OCI-M2 (cell line): ENCODE data around the gene SYCE1L.
"Not testable (repeated sequence)": the region's sequence is repeated elsewhere in the genome, so short reads cannot be mapped to it uniquely, and the experiment has no call there.

ENCODE experiments used
- DNase-seq: peaks from one replicate; lab custom pipeline; 2025; ENCODE audit not compliant: unreplicated experiment; lab: John Stamatoyannopoulos, UW

SYCE1L gene

DNA sequence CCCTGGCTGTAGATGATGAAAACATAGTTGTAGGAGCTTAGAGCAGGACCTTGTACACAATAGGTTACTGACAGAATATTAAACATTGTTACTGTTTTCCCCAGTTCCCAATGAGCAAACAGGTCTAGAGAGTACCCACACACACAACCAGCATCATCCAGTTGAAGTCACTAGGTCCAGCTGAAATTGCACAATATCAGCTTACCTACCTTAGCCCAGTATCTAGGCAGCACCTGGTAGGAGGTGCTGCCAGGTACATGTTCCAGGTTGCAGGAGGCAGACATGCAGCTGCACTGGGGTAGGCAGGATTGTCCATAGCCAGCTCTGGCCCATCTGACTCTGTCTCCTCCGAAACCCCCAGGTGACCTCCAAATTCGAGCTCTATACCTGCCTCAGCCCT lies 1.5 kb upstream of the SYCE1L start:
- no peak for DNase-seq

DNA sequence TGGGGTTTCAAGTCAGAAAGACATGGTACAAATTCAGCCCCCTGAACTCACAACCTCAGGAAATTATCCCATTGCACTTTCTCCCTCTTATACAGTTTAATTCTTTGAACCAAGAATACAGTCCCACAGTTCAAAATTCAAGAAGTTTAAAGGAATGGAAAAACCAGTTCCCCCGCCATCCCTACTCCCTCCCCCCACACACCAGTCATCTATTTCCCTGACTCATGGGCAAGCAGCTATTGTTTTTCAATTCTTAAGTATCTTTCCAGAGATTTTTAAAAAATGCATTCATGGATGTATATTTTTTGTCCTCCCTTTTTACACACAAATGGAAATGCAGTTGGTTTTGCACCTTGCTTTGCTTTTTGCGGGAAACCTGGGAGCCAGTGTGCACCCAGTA lies 7.3 kb downstream of the SYCE1L start:
- no peak for DNase-seq

DNA sequence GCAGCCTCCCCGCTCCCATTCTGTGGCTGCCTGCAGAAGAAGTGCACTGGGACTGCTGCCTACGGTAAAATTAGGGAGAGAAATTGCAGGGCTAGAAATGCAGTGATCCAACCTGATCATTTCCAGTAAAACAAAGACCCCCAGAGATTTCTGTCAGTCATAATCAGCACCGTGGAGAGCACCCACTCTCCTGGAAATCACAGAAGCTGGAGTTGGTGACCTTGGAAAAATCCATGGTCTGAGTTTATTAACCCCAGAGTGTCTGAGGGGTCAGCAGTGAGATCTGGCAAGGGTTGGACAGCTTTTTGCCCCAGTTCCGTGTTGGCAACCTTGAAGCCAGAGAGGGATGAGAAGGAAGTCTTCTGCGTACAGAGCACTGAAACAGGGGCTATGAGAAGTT lies 7.8 kb downstream of the SYCE1L start:
- no peak for DNase-seq

DNA sequence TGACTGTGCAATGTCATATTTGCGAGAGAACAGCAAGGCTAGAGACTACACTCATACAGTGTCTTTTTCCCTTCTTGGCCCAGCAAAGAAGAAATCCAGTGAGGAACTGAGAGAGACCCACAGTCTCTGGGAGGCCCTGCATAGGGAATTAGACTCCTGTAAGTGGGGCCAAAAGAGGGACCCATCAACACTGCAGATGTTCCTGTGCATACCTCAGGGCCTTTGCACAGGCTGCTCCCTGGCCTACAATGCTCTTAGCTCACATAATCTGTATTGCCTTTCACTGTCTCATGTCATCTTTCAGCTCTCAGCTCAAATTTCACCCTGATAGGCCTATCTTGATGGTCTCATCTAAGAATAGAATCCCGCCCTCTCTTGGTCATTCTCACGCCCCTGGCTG lies 9.2 kb downstream of the SYCE1L start:
- DNase-seq = no peak

DNA sequence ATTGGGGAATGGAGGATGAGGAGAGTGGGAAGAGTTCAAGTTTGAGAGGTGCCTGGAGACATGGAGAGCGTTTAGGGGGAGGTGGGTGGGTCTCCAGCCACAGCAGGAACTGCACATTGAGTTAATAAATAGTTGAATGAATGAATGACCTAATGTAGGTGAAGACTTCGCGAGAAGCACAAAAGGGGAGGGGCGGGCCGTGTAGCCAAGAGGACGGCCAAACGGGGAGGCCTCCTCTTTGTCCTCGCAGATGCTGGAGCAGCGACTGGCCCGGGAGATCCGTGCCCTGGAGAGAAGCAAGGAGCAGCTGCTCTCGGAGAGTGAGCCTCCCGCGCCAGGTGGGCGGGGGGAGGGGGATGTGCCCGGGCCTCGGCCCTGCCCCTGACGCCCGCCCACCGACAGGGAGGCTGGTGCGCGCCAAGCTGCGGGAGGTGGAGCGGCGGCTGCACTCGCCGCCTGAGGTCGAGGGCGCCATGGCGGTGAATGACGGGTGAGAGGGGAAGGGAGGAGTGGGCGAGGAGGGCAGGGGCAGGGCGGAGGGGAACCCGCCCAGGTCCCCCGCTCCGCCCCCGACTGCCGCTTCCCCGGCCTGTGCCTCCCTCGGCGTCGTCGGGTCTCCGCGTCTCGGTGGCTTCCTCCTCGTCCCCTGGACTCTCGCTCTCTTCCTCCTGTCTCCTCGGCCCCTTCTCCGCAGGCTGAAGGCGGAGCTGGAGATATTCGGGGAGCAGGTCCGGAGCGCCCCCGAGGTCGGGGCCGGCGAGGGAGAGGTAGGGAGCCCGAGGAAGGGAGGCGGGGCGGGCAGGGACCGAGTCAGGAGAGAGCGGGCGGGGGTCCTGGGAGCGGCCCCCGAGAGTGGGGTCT lies 12.9 kb downstream of the SYCE1L start:
- DNase-seq = no peak

DNA sequence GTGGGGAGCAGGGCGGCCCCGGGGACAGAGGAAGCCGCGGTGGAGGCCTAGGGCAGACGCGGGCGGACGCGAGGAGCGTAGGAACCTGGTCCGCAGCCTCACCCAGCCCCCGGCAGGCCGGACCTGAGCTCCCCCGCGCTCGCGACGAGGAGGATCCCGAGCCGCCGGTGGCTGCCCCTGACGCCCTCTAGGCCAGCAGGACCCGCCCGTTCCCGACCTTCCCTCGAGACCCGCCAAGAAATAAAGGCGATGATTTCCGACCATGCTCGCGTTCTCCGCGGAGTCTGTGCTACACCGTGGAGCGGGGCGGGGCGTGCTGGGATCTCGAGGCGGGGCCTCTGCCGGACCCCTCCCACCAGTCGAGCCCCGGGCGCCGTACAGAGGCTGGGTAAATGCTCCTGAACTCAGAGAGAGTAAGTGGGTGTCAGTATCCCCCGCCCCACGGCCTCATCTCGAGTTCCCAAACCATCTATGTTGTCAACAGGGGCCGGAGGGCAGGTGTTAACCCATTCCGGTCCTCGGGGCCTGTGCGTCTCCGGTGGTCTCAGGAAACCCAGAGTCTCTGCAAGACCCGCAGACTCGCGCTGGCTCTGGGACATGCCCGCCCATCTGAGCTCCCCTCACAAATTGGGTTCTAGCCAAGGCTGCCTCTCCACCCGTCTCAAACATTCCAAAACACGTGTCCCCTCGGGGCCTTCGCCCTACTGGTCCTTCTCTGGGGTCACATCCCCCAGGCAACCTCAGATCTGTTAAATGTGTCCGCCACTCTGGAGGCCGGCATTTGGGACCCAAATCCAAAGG lies 13.7 kb downstream of the SYCE1L start:
- DNase-seq = no peak

DNA sequence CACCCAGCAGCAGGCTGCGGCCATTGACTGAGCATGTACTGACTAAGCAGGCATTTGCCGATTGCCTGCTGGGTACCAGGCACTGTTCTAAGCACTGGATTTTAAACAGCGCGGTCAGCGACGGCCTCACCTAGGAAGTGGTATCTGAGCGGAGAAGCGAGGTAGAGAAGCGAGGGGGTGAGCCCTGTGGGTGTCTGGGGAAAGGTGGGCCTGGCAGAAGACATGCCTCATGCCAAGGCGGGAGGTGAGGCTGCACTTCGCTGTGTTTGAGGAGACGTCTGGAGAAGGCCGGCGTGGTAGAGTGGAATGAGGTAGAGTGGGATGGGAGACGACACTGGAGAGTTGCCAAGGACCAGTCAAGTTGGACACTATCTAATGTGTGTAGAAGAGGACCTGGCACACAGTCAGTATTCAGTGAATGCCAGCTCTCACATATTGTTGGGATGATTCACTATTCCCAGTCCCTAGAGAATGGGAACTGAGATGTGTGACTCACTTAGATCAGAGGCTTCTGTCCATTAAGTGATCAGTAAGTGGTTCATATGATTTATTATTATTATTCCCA lies 14.4 kb downstream of the SYCE1L start:
- DNase-seq = no peak

DNA sequence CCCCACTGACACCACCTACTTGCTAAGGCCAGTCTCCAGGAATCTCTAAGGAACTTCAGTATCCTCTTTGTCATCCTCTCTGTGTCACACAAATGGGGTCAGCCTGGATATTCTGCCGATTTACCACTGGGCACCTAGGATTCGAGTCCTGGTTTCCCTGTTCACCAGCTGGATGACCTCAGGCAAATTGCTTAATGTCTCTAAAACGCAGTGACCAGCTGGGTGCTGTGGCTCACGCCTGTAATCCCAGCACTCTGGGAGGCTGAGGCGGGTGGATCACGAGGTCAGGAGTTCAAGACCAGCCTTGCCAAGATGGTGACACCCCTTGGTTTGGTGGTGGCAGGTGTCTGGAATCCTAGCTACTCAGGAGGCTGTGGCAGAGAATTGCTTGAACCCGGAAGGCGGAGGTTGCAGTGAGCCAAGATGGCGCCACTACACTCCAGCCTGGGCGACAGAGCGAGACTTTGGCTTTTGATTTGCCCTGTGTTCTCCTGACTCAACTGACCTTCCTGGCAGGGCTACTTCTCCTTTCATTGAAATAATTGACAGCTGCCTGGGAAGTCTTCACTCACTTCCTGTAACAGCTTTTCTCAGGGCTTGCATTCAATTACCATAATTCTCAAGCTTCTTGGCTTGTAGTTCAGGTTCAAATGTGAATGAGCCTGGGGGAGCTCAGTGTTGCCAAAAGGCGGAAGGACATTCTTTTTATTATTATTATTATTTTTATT lies 15.4 kb downstream of the SYCE1L start:
- DNase-seq = no peak

DNA sequence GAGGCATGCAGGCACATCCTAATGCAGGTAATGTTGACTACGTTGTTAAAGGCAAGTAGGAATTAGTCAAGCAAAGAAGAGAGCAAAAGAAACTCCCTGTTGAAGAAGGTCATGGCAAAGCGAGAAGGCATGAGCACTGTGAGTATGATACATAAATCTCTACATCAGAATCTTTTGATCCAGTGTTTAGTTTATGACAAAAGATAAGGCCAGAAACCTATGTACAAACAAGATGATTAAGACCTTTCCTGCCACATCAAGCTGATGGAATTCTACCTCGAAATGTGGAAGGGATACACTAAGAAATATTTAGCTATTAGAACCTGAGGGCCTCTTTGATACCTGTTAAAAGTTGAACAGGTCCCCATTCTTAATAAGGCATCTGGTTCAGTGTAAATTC lies 20.2 kb downstream of the SYCE1L start:
- no peak for DNase-seq

DNA sequence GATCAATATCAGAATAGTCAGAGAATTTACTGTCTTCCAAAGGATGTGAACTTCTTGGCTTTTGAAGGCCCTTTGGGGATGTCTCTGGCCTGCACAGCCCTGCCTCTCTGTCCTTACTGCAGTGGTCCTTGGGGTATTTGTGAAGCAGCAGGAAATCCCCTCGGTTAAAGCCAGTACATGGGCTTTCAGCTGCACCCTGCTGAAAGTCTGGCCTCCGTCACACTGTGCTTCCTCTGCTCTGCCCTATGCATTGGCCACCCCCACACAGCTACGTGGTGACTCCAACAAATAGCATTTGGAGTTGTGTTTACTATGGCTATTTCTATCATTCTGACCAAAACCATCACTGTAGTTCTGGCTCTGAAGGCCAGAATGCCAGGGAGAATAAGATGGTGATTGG lies 21.2 kb downstream of the SYCE1L start:
- DNase-seq = no peak

DNA sequence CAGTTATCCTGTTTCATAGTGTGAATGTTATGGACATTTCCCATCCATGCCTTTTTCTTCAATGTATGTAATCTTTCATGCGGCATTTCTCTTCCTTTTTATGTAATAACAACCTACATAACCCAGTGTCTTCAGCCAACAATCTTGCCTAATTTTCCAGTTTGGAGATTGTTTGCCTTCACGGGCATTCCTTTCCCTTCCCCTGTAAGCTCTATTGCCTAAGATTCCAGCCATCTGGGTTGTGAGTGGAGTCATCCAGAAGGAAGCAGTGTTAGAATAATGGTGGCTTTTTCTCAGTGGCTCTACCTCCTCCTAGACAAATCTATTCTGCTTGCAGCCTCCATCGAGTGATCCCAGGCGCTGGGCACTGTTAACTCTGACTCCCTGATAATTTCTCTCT lies 22.3 kb downstream of the SYCE1L start:
- DNase-seq = no peak

DNA sequence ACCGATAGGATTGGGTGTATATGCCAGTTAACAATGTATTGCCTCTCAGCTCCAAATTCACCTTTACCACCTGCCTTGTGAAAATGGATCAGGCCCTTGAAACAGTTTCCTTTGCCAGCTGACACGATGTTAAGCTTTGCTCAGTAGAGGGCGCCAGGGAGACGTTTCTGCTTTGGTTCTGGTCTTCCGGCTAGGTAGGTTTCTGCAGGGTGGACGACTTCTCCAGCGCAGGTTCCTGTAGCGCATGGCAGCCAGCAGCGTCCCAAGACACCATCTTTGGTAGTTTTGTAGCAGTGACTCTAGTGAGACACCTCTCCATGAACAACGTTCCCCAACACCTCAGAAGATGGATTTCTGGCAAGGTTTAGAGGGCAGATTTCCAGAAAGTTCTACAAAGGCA lies 24.0 kb downstream of the SYCE1L start:
- DNase-seq = no peak

DNA sequence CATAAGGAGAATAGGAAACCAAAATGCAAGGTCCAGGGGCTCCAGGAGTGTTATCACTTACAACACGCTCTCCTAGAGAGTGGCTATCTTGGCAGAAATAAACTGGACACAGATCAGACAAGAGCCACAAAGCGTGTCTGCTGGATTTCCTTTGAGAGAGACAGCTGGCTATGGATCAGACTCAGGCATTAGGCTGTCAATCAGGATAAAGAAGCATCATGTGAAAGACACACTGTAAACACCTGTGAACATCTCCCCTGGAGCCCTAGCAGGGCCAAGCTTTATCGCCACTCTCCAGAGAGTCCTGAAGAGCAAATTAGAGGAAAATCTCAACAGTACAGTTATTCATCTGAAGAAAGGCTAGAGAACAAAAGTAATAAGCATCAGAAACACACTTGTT lies 26.0 kb downstream of the SYCE1L start:
- DNase-seq = no peak

DNA sequence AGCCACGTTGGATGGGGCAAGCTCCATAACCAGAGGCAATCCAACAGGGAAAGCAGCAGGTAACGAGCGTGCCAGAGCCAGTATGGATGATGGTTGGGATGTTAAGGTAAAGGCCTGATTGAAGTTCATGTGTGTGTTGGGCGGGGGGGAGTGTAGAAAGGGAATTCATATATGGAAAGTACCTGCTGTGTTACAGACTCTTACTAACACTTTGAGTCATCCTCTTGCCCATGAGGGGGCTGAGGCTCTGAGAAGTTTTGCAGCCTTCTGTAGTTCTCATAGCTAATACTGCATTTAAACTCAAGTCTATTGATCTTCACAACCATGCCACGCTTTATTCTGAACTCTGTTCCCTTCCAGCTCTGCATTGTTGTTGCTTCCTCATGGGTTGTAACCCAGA lies 28.5 kb downstream of the SYCE1L start:
- no peak for DNase-seq

DNA sequence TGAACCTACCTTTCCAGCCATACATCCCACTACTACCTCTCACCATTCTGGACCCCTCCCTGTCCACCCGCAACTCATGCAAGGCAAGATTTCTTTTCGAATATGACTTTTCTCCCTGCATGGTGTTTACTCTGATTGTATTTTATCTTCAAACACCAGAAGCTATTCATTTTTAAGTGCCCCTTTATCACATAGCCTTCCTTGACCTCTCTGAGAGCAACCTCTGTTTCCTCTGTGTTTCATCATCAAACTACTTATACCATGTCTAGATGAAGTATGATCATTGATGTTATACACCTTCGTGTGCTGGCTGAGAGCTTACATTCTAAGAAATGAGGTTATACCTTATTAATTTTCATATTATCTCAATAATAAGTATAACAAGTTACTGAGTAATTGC lies 31.8 kb downstream of the SYCE1L start:
- DNase-seq = no peak

DNA sequence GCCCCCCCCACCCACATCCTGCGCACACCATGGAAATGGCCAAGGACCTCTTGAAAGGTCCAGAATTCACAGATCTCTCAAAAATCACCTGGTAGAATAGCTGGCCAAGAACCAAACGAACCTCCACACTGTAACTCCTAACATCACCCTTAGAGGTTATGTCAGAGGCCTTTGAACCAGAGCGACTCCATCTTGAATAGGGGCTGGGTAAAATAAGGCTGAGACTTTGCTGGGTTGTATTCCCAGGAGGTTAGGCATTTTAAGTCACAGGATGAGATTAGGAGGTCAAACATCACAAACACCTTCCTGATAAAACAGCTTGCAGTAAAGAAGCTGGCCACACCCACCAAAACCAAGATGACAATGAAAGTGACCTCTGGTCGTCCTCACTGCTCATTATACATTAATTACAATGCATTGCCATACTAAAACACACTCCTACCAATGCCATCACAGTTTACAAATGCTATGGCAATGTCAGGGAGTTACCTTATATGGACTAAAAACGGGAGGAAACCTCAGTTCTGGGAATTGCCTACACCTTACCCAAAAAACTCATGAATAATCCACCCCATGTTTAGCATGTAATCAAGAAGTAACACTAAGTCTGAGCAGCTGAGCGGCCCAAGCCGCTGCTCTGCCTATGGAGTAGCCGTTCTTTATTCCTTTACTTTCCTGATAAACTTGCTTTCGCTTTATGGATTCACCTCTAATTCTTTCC lies 34.8 kb downstream of the SYCE1L start:
- DNase-seq = no peak

DNA sequence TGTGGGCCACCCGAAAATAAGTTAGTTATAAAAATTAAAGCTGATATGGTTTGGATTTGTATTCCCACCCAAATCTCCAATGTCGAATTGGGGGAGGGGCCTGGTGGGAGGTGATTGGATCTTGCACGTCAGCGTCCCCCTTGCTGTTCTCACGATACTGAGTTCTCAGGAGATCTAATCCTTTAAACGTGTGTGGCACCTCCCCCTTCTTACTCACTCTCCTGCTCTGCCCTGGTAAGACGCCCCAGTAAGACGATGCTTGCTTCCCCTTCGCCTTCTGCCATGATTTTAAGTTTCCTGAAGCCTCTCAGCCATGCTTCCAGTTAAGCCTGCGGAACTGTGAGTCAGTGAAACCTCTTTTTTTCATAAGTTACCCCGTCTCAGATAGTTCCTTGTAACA lies 35.4 kb downstream of the SYCE1L start:
- no peak for DNase-seq

DNA sequence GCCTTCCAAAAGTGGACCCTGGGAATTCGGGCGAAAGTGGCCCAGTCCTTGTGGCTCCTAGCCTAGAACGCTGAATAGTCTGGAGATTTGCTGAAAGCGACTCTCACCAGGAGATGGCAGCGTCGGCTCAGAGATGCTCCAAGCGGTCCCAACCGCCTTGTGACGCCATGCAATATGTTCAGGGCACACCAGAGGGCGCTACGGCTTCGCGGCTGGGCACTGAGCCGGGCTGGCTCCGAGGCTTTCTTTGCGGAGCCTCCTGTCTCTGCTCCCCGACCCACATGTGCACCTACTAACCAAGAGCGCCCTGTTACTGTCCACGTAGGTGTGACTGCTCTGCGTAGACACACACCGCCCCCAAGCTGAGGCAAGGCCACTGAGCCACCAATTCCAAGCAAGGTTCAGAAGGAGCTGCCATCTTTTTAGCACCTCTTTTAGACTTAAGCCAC lies 36.9 kb downstream of the SYCE1L start:
- peak; percentile 61 for DNase-seq

DNA sequence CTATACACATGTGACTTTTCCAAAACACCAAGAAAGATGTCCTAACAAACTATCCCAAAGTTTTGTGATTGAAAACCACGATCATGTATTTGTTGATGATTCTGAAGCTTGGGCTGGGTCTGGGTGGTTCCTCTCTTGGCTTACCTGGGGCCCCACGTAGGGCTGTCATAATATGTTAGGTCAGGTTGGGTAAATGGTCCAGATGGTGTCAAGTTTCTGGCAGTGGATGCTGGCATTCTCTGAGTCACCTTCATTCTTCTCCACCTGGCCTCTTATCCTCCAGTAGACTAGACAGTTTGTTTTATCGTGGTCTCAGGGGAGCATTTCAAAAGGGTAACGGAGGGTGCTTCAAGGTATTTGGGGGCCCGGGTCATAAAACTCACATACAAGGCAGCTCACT lies 39.4 kb downstream of the SYCE1L start:
- DNase-seq = no peak

DNA sequence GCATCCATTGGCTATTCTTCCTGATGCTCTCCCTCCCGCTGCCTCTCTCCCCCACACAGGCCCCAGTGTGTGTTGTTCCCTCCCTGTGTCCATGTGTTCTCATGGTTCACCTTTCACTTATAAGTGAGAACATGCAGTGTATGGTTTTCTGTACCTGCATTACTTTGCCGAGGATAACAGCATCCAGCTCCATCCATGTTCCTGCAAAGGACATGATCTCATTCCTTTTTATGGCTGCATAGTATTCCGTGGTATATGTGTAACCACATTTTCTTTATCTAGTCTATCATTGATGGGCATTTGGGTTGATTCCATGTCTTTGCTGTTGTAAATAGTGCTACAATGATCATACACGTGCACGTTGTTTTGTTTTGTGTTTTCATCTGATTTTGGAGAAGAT lies 43.3 kb downstream of the SYCE1L start:
- not testable (repeated sequence) for DNase-seq

DNA sequence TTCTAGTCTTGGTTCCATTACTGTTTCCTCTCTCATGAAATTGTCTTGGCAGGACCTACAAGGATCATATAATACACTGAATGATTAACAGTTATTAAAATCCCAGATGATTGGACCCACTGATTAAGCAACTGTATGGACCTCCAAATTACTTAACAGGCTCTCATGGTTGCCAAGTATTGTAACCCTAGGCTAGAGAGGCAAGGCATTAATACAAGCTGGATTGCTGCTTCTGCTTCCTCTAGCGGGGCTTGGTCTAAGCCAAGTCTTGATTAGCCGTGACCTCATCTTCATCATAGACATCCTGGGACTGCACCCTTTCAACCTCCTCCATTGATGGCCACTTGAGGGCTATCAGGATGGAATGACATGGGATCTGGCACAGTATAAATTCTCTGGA lies 46.9 kb downstream of the SYCE1L start:
- DNase-seq = no peak
